Right lobe of liver (tissue), 4 donors: ENCODE data around the gene NEDD4L.

Source experiments
- POLR2A ChIP-seq: fragments of 450-650 bp; IDR thresholded peaks from one replicate; pipeline ENCODE4 v1.6.1; 2017; ENCODE audit warnings: antibody characterized with exemption, mild to moderate bottlenecking
- TF ChIP-seq, protein P1 (sequence below), 4 donors: fragments of 200-600 bp in 3 of 4; fragments of 450-650 bp in 1 of 4; IDR thresholded peaks; one replicate each; pipeline versions ENCODE4 v1.5.1 to v1.8.0; 2016 to 2022; ENCODE audit warnings: antibody characterized with exemption in 4 of 4, mild to moderate bottlenecking in 2 of 4
- donor health status: DM: no; HTN: no; CAD: no.
- donor health status: DM: no; HTN: no; CAD: no.
- donor health status: DM: no; HTN: yes; CAD: no.

- TF ChIP-seq, protein P1, sequence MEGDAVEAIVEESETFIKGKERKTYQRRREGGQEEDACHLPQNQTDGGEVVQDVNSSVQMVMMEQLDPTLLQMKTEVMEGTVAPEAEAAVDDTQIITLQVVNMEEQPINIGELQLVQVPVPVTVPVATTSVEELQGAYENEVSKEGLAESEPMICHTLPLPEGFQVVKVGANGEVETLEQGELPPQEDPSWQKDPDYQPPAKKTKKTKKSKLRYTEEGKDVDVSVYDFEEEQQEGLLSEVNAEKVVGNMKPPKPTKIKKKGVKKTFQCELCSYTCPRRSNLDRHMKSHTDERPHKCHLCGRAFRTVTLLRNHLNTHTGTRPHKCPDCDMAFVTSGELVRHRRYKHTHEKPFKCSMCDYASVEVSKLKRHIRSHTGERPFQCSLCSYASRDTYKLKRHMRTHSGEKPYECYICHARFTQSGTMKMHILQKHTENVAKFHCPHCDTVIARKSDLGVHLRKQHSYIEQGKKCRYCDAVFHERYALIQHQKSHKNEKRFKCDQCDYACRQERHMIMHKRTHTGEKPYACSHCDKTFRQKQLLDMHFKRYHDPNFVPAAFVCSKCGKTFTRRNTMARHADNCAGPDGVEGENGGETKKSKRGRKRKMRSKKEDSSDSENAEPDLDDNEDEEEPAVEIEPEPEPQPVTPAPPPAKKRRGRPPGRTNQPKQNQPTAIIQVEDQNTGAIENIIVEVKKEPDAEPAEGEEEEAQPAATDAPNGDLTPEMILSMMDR (IDR thresholded peaks at IDR 0.05): no peak
- TF ChIP-seq POLR2A: no peak
Observed at GRCh38 chr18:58305792-58306191, 261.8 kb downstream of the NEDD4L start.
